ENCODE measurements around the gene RTP3.
"Not testable (repeated sequence)": the region's sequence is repeated elsewhere in the genome, so short reads cannot be mapped to it uniquely, and the experiment has no call there.

Gene RTP3

GRCh38 chr3:46520531-46520930 is 22.8 kb downstream of the RTP3 start:
- no peak for DNase-seq

GRCh38 chr3:46521096-46521495 is 23.3 kb downstream of the RTP3 start:
- DNase-seq = no peak

GRCh38 chr3:46522201-46522600 is 24.4 kb downstream of the RTP3 start:
- DNase-seq = not testable (repeated sequence)

- DNase-seq = no peak
Observed at GRCh38 chr3:46523556-46523955, 25.8 kb downstream of the RTP3 start.

- DNase-seq = no peak
Observed at GRCh38 chr3:46524008-46524407, 26.2 kb downstream of the RTP3 start.

- DNase-seq = no peak
Observed at GRCh38 chr3:46524832-46525231, 27.1 kb downstream of the RTP3 start.

- DNase-seq = no peak
Observed at GRCh38 chr3:46527239-46527638, 29.5 kb downstream of the RTP3 start.

- no peak for DNase-seq
Observed at GRCh38 chr3:46533091-46533490, 35.3 kb downstream of the RTP3 start.

GRCh38 chr3:46535746-46536145 is 38.0 kb downstream of the RTP3 start:
- no peak for DNase-seq

GRCh38 chr3:46536758-46537157 is 39.0 kb downstream of the RTP3 start:
- no peak for DNase-seq

- DNase-seq = no peak
Observed at GRCh38 chr3:46537316-46537715, 39.5 kb downstream of the RTP3 start.

DNA sequence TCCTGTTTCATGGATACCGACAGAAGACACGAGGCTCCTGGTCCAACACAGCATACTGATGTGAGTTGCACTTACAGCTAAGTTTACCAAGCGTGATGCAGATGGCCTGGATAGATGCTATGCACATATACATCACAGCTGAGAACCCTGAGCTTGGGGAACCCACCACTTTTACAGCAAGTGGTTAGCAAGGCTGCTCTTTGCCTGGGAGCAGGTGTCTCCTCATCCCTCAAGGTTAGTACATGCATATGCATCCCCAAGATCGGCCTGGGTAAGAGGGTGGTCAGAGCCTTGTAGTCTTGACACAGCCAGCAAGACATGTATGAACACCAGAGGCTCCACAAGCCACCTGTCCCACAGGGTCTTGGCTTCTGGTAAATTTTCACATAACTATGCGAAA is 40.0 kb downstream of the RTP3 start:
- DNase-seq = no peak

- DNase-seq = not testable (repeated sequence)
Observed at GRCh38 chr3:46538425-46538802, 40.6 kb downstream of the RTP3 start.

DNA sequence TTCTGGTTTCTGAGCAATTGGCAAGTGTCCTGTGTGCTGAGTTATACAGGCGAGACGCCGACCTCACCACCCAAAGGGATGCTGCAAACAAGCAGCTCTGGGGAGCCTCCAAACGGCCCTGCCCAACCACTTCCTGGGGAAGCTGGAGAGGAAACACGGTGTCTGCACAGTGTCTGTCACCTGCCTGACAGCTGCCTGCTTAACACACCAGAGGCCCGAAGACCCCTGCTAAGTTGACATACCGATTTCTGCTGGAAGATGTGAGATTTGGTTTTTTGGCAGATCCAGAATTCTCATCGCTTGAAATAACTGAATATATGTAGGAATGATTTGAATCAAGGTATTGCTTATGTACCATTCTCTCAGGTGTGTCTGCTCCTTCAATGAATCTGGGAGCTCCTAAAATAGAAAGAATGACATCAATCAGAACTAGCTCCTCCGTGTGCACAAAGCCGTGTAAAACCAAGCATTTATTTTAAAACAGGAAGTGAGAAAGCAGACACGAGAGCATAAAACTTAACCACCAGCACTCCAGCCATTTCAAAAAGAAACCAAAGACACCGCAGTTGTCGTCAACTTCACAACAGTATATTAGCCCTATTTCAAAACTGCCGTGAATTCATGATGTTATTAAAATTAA is 41.1 kb downstream of the RTP3 start:
- DNase-seq = no peak

- DNase-seq = no peak
Observed at GRCh38 chr3:46539443-46540005, 41.7 kb downstream of the RTP3 start.

DNA sequence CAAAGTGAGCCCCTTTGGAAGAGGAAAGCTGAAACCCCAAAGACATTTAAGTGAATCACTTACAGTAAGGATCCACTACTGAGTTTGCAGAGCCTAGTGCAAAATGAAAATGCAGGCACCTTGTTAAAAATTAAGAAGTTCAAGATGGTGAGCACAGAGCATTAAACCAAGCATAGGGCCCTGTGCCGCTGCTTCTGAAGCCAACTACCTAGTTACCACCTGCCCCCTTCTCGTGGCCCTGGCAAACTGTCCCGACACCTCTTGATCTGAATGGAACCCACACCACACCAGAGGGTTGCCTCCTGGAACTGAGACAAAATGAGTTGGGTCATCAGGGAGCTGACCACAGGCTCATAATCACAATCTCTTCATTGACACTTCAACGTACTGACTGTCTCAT is 42.8 kb downstream of the RTP3 start:
- DNase-seq = no peak

- DNase-seq = no peak
Observed at GRCh38 chr3:46541835-46542234, 44.1 kb downstream of the RTP3 start.

DNA sequence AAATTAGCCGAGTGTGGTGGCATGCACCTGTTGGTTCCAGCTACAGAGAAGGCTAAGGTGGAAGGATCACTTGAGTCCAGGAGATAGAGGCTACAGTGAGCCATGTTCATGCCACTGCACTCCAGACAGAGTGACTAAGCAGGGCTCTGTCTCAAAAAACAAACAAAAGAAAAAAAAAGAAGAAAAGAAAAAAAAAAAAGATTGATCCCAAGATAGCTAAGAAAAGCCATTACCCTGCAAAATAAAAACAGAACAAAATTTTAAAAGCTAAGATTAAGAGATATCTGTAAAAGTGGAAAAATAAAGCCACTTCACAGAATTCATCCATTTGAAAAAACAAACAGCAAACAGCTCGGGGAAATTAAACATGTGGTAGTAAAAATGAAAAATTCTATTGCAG is 44.6 kb downstream of the RTP3 start:
- DNase-seq = no peak

DNA sequence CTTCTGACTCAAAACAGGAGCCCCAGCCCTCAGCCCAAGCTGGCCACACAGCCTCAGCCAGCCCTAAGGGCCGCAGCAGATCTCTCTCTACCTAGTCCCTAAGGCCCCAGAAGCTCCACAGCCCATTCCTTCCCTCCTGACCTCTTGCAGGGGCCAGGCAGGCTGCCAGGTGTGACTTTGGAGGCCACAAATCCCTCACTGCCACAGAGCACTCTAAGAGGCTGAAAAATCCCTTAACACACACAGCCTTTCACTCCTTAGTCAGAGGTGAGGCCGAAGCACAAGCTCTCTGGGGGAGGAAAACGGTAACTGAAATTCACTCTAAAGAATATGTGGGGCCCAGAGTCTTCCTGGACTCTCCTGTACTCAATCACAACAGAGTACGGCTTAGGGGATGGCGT is 45.0 kb downstream of the RTP3 start:
- DNase-seq = no peak

GRCh38 chr3:46544771-46545503 is 47.2 kb downstream of the RTP3 start:
- no peak for DNase-seq

- DNase-seq = no peak
Observed at GRCh38 chr3:46545818-46546630, 48.2 kb downstream of the RTP3 start.

DNA sequence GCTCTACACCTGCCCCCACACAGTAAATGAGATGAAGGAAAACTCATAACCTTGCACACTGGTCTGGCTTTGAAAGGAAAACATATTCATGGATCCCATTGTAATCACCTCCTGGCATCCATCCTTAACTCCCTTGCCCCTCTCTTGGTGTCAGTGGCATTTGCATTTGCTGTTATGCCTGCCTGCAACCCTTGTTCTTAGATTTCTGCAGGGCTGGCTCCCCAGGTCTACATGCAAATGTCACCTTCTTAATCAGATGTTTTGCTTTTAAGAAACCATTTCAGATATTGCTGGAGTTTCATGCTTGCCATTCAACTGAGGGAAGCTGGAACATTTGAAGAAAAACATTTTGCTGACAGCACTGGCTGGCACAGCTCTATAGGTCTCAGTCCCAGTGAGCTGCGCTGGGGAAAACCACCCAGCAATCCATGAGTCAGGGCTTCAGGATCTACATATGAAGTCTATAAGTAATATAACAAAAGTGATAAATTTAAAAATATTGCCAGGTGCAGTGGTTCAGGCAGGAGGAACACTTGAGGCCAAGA is 49.2 kb downstream of the RTP3 start:
- DNase-seq = no peak

DNA sequence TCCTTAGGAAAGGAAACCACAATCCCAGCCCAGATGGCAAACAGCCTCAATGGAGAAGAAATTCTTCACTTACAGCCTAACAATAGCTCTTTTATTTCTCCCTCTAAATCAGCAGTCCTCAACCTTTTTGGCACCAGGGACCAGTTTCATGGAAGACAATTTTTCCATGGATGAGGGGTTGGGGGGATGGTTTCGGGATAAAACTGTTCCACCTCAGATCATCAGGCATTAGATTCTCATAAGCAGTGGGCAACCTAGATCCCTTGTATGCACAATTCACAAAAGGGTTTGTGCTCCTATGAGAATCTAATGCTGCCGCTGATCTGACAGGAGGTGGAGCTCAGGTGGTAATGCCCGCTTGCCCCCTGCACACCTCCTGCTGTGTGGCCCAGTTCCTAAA is 50.8 kb downstream of the RTP3 start:
- not testable (repeated sequence) for DNase-seq

Data from NCI-H345 (cell line).